SK-N-SH (cell line): ENCODE measurements around the gene PLEKHM2. TPM values are rescaled to one million over a fixed set of nuclear protein-coding genes. Genes with fewer than 3 reads are reported as not detected.

Source experiments
- CTCF ChIA-PET: fragments of 300-600, 350-600 bp; formaldehyde crosslinking; extraction: SDS; loops from one replicate; lab custom pipeline; 2021; lab: Yijun Ruan, JAX
- POLR2A ChIA-PET: fragments of 350-600 bp; sonication (Branson Sonifier 250); formaldehyde crosslinking; extraction: SDS; loops from one replicate; lab custom pipeline; 2020; ENCODE audit warnings: antibody characterized with exemption, inconsistent platforms; lab: Yijun Ruan, JAX
- DNase-seq: peaks from one replicate; pipeline ENCODE4 v3.0.0; 2012
- H2AFZ ChIP-seq: fragments of 200-600 bp; sonication (generic); 2 replicates; pipeline ENCODE4 v1.8.1; 2016; ENCODE audit warnings: antibody characterized with exemption, mild to moderate bottlenecking, low read depth
- H3F3A ChIP-seq: fragments of 200-600 bp; sonication (generic); replicated peaks from 2 replicates; pipeline ENCODE3; 2016; ENCODE audit warnings: antibody characterized with exemption, mild to moderate bottlenecking; ENCODE audit not compliant: insufficient read depth
- H3K27ac ChIP-seq, 2 experiments: fragments of 200-500 bp in 1 of 2; fragments of 200-600 bp in 1 of 2; sonication (Bioruptor generic) in 1 of 2; sonication (generic), shearing (Covaris generic) in 1 of 2; 2 replicates each; pipeline versions ENCODE4 v1.5.1 to v1.6.1; 2014 to 2016; ENCODE audit warnings: low read depth in 2 of 2, inconsistent platforms in 1 of 2, low read length in 1 of 2, mild to moderate bottlenecking in 1 of 2, mixed read lengths in 1 of 2
- H3K27me3 ChIP-seq: fragments of 200-600 bp; sonication (generic), shearing (Covaris generic); 2 replicates; pipeline ENCODE4 v1.6.1; 2016; ENCODE audit warnings: mixed run types; ENCODE audit not compliant: insufficient read depth
- H3K36me3 ChIP-seq, 2 experiments: fragments of 200-500 bp in 1 of 2; fragments of 200-600 bp in 1 of 2; sonication (Bioruptor generic) in 1 of 2; sonication (generic) in 1 of 2; replicated peaks in 1 of 2; 2 replicates each; pipeline versions ENCODE3 to v1.5.1; 2014 to 2016; ENCODE audit warnings: low read length in 1 of 2, mild to moderate bottlenecking in 1 of 2; ENCODE audit not compliant: insufficient read depth in 2 of 2, control insufficient read depth in 1 of 2
- H3K4me1 ChIP-seq, 2 experiments: fragments of 200-500 bp in 1 of 2; fragments of 200-600 bp in 1 of 2; sonication (Bioruptor generic) in 1 of 2; sonication (generic), shearing (Covaris generic) in 1 of 2; 2 replicates each; pipeline versions ENCODE4 v1.5.1 to v1.6.1; 2014 to 2016; ENCODE audit warnings: low read depth in 1 of 2, low read length in 1 of 2, mixed run types in 1 of 2; ENCODE audit not compliant: insufficient read depth in 2 of 2, control insufficient read depth in 1 of 2
- H3K4me2 ChIP-seq: fragments of 200-600 bp; sonication (generic), shearing (Covaris generic); 2 replicates; pipeline ENCODE4 v1.6.1; 2017; ENCODE audit warnings: mixed run types
- H3K4me3 ChIP-seq, 2 experiments: fragments of 200-500 bp in 1 of 2; fragments of 200-600 bp in 1 of 2; sonication (Bioruptor generic) in 1 of 2; sonication (generic), shearing (Covaris generic) in 1 of 2; 2 replicates each; pipeline versions ENCODE4 v1.5.1 to v1.8.1; 2014 to 2016; ENCODE audit warnings: low read depth in 2 of 2, inconsistent platforms in 1 of 2, low read length in 1 of 2, mild to moderate bottlenecking in 1 of 2, mixed read lengths in 1 of 2, moderate library complexity in 1 of 2
- H3K79me2 ChIP-seq: fragments of 200-600 bp; sonication (generic); 2 replicates; pipeline ENCODE4 v1.8.1; 2017; ENCODE audit warnings: mild to moderate bottlenecking; ENCODE audit not compliant: insufficient read depth
- H3K9ac ChIP-seq: fragments of 200-600 bp; sonication (generic); 2 replicates; pipeline ENCODE4 v1.6.1; 2017; ENCODE audit warnings: mixed run types
- H3K9me2 ChIP-seq: fragments of 200-600 bp; sonication (generic); 2 replicates; pipeline ENCODE4 v1.6.1; 2017; ENCODE audit warnings: mixed run types
- H3K9me3 ChIP-seq: fragments of 200-600 bp; sonication (generic); 2 replicates; pipeline ENCODE4 v1.6.1; 2017; ENCODE audit warnings: mixed run types, mild to moderate bottlenecking, moderate library complexity
- H4K20me1 ChIP-seq: fragments of 200-600 bp; sonication (generic); 2 replicates; pipeline ENCODE4 v1.6.1; 2017; ENCODE audit warnings: mild to moderate bottlenecking, mixed run types; ENCODE audit not compliant: insufficient read depth
- CHD2 ChIP-seq: fragments of 150-350 bp; IDR thresholded peaks from 2 replicates; pipeline ENCODE4 v1.6.1; 2018; ENCODE audit warnings: low read length; ENCODE audit not compliant: partially characterized antibody
- EZH2phosphoT487 ChIP-seq: fragments of 200-600 bp; sonication (generic); IDR thresholded peaks from 2 replicates; pipeline ENCODE4 v1.6.1; 2017; ENCODE audit warnings: low read depth, mixed run types, mild to moderate bottlenecking, antibody characterized with exemption, moderate library complexity, borderline replicate concordance
- FOSL2 ChIP-seq: IDR thresholded peaks from 2 replicates; pipeline ENCODE4 v1.4.0; 2012; ENCODE audit warnings: low read depth, mild to moderate bottlenecking, moderate library complexity, borderline replicate concordance
- GABPA ChIP-seq: IDR thresholded peaks from 2 replicates; pipeline ENCODE4 v1.4.0; 2012; ENCODE audit warnings: low read depth, mild to moderate bottlenecking
- GATA2 ChIP-seq: sonication (generic); formaldehyde crosslinking; IDR thresholded peaks from 2 replicates; pipeline ENCODE4 v1.5.0; 2020; ENCODE audit warnings: mild to moderate bottlenecking, missing genetic modification reagents
- MEF2A ChIP-seq: IDR thresholded peaks from 2 replicates; pipeline ENCODE4 v1.4.0; 2012; ENCODE audit warnings: low read depth, borderline replicate concordance
- MXI1 ChIP-seq: IDR thresholded peaks from 2 replicates; pipeline ENCODE4 v1.6.1; 2012; ENCODE audit warnings: mild to moderate bottlenecking, low read depth, low read length, improper control_type of control experiment
- NFIC ChIP-seq: IDR thresholded peaks from 2 replicates; pipeline ENCODE4 v1.4.0; 2012; ENCODE audit warnings: borderline replicate concordance
- NRF1 ChIP-seq: IDR thresholded peaks from 2 replicates; pipeline ENCODE4 v1.6.1; 2012; ENCODE audit warnings: low read depth, mild to moderate bottlenecking, low read length
- POLR2AphosphoS5 ChIP-seq: IDR thresholded peaks from 2 replicates; pipeline ENCODE4 v1.6.1; 2012; ENCODE audit warnings: low read depth, low read length
- RCOR1 ChIP-seq: fragments of 150-350 bp; IDR thresholded peaks from 2 replicates; pipeline ENCODE4 v1.6.1; 2017; ENCODE audit warnings: antibody characterized with exemption, low read length
- RFX5 ChIP-seq: IDR thresholded peaks from 2 replicates; pipeline ENCODE4 v1.6.1; 2012; ENCODE audit warnings: mild to moderate bottlenecking, improper control_type of control experiment, low read length
- TEAD4 ChIP-seq: IDR thresholded peaks from 2 replicates; pipeline ENCODE4 v1.4.0; 2012; ENCODE audit warnings: mild to moderate bottlenecking, borderline replicate concordance; ENCODE audit not compliant: insufficient read depth
- YY1 ChIP-seq: IDR thresholded peaks from 2 replicates; pipeline ENCODE4 v1.4.0; 2012; ENCODE audit warnings: low read depth, mild to moderate bottlenecking
- ZBTB33 ChIP-seq: IDR thresholded peaks from 2 replicates; pipeline ENCODE4 v1.4.0; 2012; ENCODE audit warnings: low read depth, borderline replicate concordance
- WGBS: methylation state at CpG from one replicate; pipeline ENCODE4 v1.1.6; 2017; ENCODE audit warnings: low lambda C conversion rate; 5-methylcytosine and 5-hydroxymethylcytosine counted together
- polyA plus RNA-seq, 3 experiments: library from polyadenylated mRNA; depleted of rRNA; stranded (reverse); fragments of >200 nt; gene quantifications; 2 replicates each; pipeline ENCODE4 v1.2.3, GENCODE V29; 2012

The PLEKHM2 gene
- polyA plus RNA-seq, 1 of the 3 experiments (the other 2 are of a cell fraction), result 38.9 TPM

- TF ChIP-seq MEF2A, result no peak
- no peak for TF ChIP-seq RFX5
- no peak for TF ChIP-seq NFIC
- TF ChIP-seq CHD2, result peak; percentile 52
- TF ChIP-seq YY1, result no peak
- no peak for TF ChIP-seq TEAD4
- peak; percentile 79 for TF ChIP-seq RCOR1
- no peak for TF ChIP-seq POLR2AphosphoS5
- peak; percentile 88 for TF ChIP-seq GATA2
- no peak for TF ChIP-seq FOSL2
- no peak for TF ChIP-seq ZBTB33
- TF ChIP-seq GABPA, result no peak
- no peak for TF ChIP-seq NRF1
- TF ChIP-seq, all 33 proteins: peak for 5
These were observed 77.4 kb downstream of the PLEKHM2 start (continued) for GRCh38 chr1:15761366-15762128.

GRCh38 chr1:15762546-15762945 is 78.4 kb downstream of the PLEKHM2 start:
- WGBS, result 84% methylated on average over 10 of the region's 10 CpGs
- ChIA-PET CTCF (interaction anchor here (1.3 to 4.9 kb wide), 3 partner anchors 21 to 53 kb away, joined by 3 to 18 read pairs (median 4); no protein-coding TSS in a partner anchor), POLR2A (interaction anchor here (1.1 kb wide), 1 partner anchor 9 kb away, joined by 3 read pairs; no protein-coding TSS in a partner anchor)
- Histone ChIP-seq H3F3A (peaks cover 30% of the 10 kb centered on the region), H3K27me3 (no peaks in the 10 kb centered on the region), H3K4me1 (peaks cover 24 to 29% of the 10 kb centered on the region in 2 experiments; a peak in 3 of 4 replicates), H2AFZ (no peak overlapping the region), H3K4me3 (no peak overlapping the region), H3K36me3 (peaks cover 8 to 10% of the 10 kb centered on the region in 2 experiments), H3K79me2 (peaks cover 75% of the 10 kb centered on the region), H3K4me2 (no peak overlapping the region), H3K9ac (no peak overlapping the region), H4K20me1 (peaks cover 34% of the 10 kb centered on the region), H3K9me3 (no peaks in the 10 kb centered on the region), H3K27ac (0 out of 4 replicates have a peak overlapping the region, but pooled peaks of 1 of the 2 experiments have one; percentile 84), H3K9me2 (no peaks in the 10 kb centered on the region)
- TF ChIP-seq CHD2, result no peak
- TF ChIP-seq MXI1, result no peak
- TF ChIP-seq GATA2, result peak; percentile 37; the same call in 1 of the 2 replicates
- no peak for TF ChIP-seq EZH2phosphoT487
- DNase-seq, result peak; percentile 71
